Uterus (tissue), 4 donors: Measurements from ENCODE around the gene NXN. TPM values are rescaled to one million over a fixed set of nuclear protein-coding genes. Genes with fewer than 3 reads are reported as not detected.
"Not testable (repeated sequence)": the region's sequence is repeated elsewhere in the genome, so short reads cannot be mapped to it uniquely, and the experiment has no call there.

Source experiments
- DNase-seq, 2 donors: peaks; one replicate each; pipeline ENCODE4 v3.0.0-alpha.2; 2019 to 2020
- H3K27ac ChIP-seq, 2 donors: fragments of 200-600 bp; sonication (generic); 1 replicate in 1 of 2; 2 replicates in 1 of 2; pipeline ENCODE4 v1.5.1; 2016 to 2018
- H3K27me3 ChIP-seq, 2 donors: fragments of 200-600 bp; sonication (generic); one replicate each; pipeline ENCODE4 v1.5.1; 2018 to 2019; ENCODE audit warnings: control low read depth in 1 of 2
- H3K36me3 ChIP-seq, 2 donors: fragments of 200-600 bp; sonication (generic); one replicate each; pipeline ENCODE4 v1.5.1; 2019; ENCODE audit warnings: control low read depth in 1 of 2
- H3K4me1 ChIP-seq, 2 donors: fragments of 200-600 bp; sonication (generic); one replicate each; pipeline ENCODE4 v1.5.1; 2018 to 2019; ENCODE audit warnings: control low read depth in 1 of 2
- H3K4me3 ChIP-seq, 2 donors: fragments of 200-600 bp; sonication (generic); 1 replicate in 1 of 2; 2 replicates in 1 of 2; pipeline ENCODE4 v1.5.1; 2018 to 2019; ENCODE audit warnings: mild to moderate bottlenecking in 1 of 2
- H3K9me3 ChIP-seq, 2 donors: fragments of 200-600 bp; sonication (generic); one replicate each; pipeline ENCODE4 v1.5.1; 2019; ENCODE audit warnings: control low read depth in 1 of 2
- POLR2A ChIP-seq, 2 donors: fragments of 450-650 bp; IDR thresholded peaks; one replicate each; pipeline ENCODE4 v1.6.1; 2016; ENCODE audit warnings: antibody characterized with exemption in 2 of 2, mild to moderate bottlenecking in 1 of 2, moderate library complexity in 1 of 2
- intact Hi-C: fragments of 100-400 bp; cut with DNase I; formaldehyde crosslinking; loops from one replicate; pipeline ENCODE4 v1.15.1; 2023; ENCODE audit warnings: low total_unique reads
- total RNA-seq, 4 donors: library from RNA; depleted of rRNA in 3 of 4; stranded (reverse); fragments of >200 nt in 3 of 4; gene quantifications; one replicate each; pipeline versions ENCODE4 v1.1.0 to v1.2.4, GENCODE V29; 2014 to 2023
- TF ChIP-seq, protein P1 (sequence below), 4 experiments: fragments of 200-600 bp in 2 of 4; fragments of 450-650 bp in 2 of 4; sonication (generic) in 2 of 4; IDR thresholded peaks; one replicate each; pipeline ENCODE4 v1.5.1; 2016 to 2019; ENCODE audit warnings: antibody characterized with exemption in 4 of 4, mild to moderate bottlenecking in 2 of 4, moderate library complexity in 1 of 4
- donor health status: DM: yes; HTN: yes; CAD: no.

Gene NXN
- total RNA-seq, 4 donors from 2014 or later: 6.5 to 99.0 (median 49.9) TPM

DNA sequence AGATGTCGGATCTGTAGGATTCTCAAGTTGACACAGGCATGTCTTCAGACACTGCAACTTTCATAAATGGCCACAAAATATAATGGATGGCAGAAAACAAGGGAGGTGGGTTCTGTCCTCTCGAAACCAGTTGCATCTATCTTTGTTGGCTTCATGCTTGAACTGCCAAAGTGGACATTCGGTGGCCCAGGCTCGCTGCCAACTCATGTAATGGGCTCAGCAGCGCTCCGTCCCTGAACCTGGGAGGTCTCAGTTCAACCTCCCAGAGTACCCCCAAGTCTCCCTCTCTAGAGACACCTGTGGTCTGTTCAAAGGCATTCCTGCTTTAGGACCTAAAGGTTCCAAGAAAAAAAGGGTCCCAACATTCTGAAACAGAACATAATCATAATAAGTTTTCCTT, 71.9 kb downstream of the NXN start:
- H3K4me1 ChIP-seq: peaks cover 0 to 11% of the 10 kb centered on the region in 2 donors
- intact Hi-C loops: no loop called here
- TF ChIP-seq POLR2A (IDR thresholded peaks at IDR 0.05): no peak
- TF ChIP-seq, protein P1, sequence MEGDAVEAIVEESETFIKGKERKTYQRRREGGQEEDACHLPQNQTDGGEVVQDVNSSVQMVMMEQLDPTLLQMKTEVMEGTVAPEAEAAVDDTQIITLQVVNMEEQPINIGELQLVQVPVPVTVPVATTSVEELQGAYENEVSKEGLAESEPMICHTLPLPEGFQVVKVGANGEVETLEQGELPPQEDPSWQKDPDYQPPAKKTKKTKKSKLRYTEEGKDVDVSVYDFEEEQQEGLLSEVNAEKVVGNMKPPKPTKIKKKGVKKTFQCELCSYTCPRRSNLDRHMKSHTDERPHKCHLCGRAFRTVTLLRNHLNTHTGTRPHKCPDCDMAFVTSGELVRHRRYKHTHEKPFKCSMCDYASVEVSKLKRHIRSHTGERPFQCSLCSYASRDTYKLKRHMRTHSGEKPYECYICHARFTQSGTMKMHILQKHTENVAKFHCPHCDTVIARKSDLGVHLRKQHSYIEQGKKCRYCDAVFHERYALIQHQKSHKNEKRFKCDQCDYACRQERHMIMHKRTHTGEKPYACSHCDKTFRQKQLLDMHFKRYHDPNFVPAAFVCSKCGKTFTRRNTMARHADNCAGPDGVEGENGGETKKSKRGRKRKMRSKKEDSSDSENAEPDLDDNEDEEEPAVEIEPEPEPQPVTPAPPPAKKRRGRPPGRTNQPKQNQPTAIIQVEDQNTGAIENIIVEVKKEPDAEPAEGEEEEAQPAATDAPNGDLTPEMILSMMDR (IDR thresholded peaks at IDR 0.05): no peak
- no peak overlapping the region for H3K4me3 ChIP-seq
- peak overlapping the region in 1 of 2 donors; percentile 80 for H3K27ac ChIP-seq
- no peaks in the 10 kb centered on the region for H3K27me3 ChIP-seq
- no peaks in the 10 kb centered on the region for H3K36me3 ChIP-seq
- DNase-seq: no peak
- no peaks in the 10 kb centered on the region for H3K9me3 ChIP-seq

DNA sequence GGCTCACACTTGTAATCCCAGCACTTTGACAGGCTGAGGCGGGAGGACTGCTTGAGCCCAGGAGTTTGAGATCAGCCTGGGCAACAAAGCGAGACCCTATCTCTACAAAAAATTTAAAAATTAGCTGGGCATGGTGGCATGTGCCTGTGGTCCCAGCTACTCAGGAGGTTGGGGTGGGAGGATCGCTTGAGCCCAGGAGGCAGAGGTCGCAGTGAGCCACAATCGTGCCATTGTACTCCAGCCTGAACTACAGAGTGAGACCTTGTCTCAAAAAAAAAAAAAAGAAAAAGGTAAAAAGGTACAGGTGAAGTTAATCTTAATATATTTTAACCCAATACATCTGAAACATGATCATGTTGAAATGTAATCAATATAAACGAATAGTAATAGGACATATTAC, 73.9 kb downstream of the NXN start:
- H3K27me3 ChIP-seq, H3K36me3 ChIP-seq, DNase-seq, H3K27ac ChIP-seq, intact Hi-C loops, H3K4me3 ChIP-seq, H3K9me3 ChIP-seq: not testable (repeated sequence)
- peaks cover 5 to 11% of the 10 kb centered on the region in 2 donors for H3K4me1 ChIP-seq

DNA sequence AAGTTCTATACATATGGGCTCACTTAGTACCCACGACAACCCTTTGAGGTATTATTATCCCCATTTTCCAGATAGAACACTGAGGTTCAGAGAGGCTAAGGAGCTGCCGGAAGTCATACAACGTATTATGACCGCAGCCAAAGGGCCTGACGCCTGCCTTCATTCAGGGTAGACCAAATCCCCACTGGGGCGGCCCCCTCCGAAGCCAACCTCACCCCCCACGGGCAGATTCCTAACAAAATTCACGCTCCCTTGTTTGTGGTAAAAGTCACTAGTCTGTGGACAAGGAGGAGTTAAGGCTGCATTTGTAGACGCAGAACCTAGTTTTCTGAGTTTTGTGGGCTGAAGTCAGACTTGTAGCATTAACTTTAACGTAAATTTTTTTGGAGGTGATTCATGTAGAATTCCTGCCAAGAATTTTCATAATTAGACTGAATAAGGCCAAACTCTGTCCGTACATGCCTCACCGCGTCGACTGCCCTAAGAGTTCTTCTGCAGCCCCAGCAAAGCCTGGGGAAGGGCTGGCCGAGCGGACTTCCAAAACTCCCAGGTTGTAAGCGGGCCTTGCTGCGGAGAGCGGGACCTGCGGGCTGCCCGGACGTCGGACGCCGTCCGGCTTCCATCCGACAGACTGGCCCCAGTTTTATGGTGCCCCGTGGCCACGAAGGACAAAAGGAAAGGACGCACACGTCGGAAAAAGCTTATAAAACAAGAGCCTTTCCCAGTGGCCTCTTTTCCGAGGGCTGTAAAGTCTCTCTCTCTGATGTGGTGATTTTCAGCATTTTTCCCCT, 75.7 kb downstream of the NXN start:
- Histone ChIP-seq H3K4me1 (peaks cover 8 to 11% of the 10 kb centered on the region in 2 donors), H3K36me3 (no peaks in the 10 kb centered on the region), H3K9me3 (no peaks in the 10 kb centered on the region), H3K4me3 (no peak overlapping the region), H3K27me3 (no peaks in the 10 kb centered on the region), H3K27ac (peak overlapping the region; percentile 84 to 98)
- no peak for TF ChIP-seq POLR2A (IDR thresholded peaks at IDR 0.05)
- TF ChIP-seq, protein P1 (IDR thresholded peaks at IDR 0.05): no peak
- intact Hi-C loops: no loop called here
- peak in 1 of 2 donors; percentile 78 for DNase-seq

DNA sequence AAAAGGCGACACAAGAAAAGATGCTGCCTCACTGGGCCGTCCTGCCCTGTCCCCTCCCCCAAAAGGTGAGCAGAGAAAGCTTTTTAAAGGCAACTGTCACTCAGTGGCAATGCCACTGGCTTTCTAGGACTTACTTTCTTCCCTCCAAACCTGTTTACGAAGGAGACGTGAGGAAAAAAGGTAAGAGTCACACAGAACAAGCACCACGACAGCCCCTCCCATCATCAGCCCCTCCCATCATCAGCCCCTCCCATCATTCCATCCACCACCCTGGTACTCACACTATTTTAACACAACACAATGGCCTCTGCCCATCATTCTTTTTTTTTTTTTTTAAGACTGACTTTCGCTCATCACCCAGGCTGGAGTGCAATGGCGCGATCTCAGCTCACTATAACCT, 77.1 kb downstream of the NXN start:
- intact Hi-C loops: no loop called here
- Histone ChIP-seq H3K4me1 (peaks cover 8 to 11% of the 10 kb centered on the region in 2 donors), H3K27ac (peak overlapping the region; percentile 84 to 98)

DNA sequence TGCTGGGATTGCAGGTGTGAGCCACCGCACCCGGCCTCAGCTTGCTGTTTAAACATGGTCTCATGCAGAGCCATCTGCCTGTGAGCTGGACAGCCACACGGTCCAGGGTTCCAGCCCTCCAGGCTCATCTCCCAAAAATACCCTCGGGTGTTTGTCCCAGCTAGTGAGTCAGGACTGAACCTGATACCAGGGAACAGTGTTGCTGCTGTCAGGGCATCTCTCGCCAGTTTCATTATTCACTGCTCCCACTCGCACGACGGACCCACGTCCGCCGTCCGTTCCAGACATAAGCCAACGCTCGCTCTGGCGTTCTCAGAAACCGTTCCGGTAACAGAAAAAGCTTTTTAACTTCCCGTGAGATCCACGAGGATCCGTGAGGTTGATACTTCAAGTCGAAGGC, 77.6 kb downstream of the NXN start:
- peak overlapping the region; percentile 84 to 98 for H3K27ac ChIP-seq
- H3K36me3 ChIP-seq: no peaks in the 10 kb centered on the region
- TF ChIP-seq POLR2A (IDR thresholded peaks at IDR 0.05): no peak
- TF ChIP-seq, protein P1 (IDR thresholded peaks at IDR 0.05): no peak
- H3K4me1 ChIP-seq: peaks cover 8 to 11% of the 10 kb centered on the region in 2 donors
- intact Hi-C loops: no loop called here
- H3K9me3 ChIP-seq: no peaks in the 10 kb centered on the region
- no peak for DNase-seq
- no peaks in the 10 kb centered on the region for H3K27me3 ChIP-seq
- H3K4me3 ChIP-seq: no peak overlapping the region

More for the DNA sequence above, 77.1 kb downstream of the NXN start:
- TF ChIP-seq POLR2A (IDR thresholded peaks at IDR 0.05): no peak
- TF ChIP-seq, protein P1 (IDR thresholded peaks at IDR 0.05): no peak
- no peak for DNase-seq
- H3K36me3 ChIP-seq: no peaks in the 10 kb centered on the region
- no peaks in the 10 kb centered on the region for H3K27me3 ChIP-seq
- no peaks in the 10 kb centered on the region for H3K9me3 ChIP-seq
- no peak overlapping the region for H3K4me3 ChIP-seq
